WTC11 (cell line): Measurements from ENCODE around the gene NOP16. TPM values are rescaled to one million over a fixed set of nuclear protein-coding genes. Genes with fewer than 3 reads are reported as not detected.

Experiments used
- ATAC-seq: fragments of 200-7000 bp; cut with Tn5 transposase; 2 replicates; pipeline ENCODE4 v1.10.0; 2021; ENCODE audit warnings: mild to moderate bottlenecking, moderate library complexity
- CTCF ChIA-PET: fragments of 300-600 bp; sonication (Branson Sonifier 250); formaldehyde crosslinking; loops from one replicate; lab custom pipeline; 2021; ENCODE audit warnings: antibody characterized with exemption; lab: Charles Lee
- POLR2A ChIA-PET: fragments of 350-600 bp; sonication (Branson Sonifier 250); formaldehyde crosslinking; loops from one replicate; lab custom pipeline; 2021; ENCODE audit warnings: antibody characterized with exemption; lab: Charles Lee
- DNase-seq: peaks from one replicate; pipeline ENCODE4 v3.0.0; 2021; ENCODE audit warnings: low spot score
- H3K27ac Mint-ChIP-seq: 2 replicates; pipeline ENCODE4 v1.8.0; 2021; ENCODE audit warnings: mixed read lengths
- H3K27me3 Mint-ChIP-seq: 2 replicates; pipeline ENCODE4 v1.8.0; 2021; ENCODE audit warnings: low read depth, mild to moderate bottlenecking, moderate library complexity, mixed read lengths
- H3K36me3 Mint-ChIP-seq: 2 replicates; pipeline ENCODE4 v1.8.0; 2021; ENCODE audit warnings: mixed read lengths
- H3K4me1 Mint-ChIP-seq: 2 replicates; pipeline ENCODE4 v1.8.0; 2022; ENCODE audit warnings: mixed read lengths
- H3K4me3 Mint-ChIP-seq: 2 replicates; pipeline ENCODE4 v1.8.0; 2021; ENCODE audit warnings: mild to moderate bottlenecking, moderate library complexity, mixed read lengths
- H3K9me3 Mint-ChIP-seq: 2 replicates; pipeline ENCODE4 v1.8.0; 2021; ENCODE audit warnings: mixed read lengths
- ARID4B ChIP-seq: sonication (generic); formaldehyde crosslinking; IDR thresholded peaks from 2 replicates; pipeline ENCODE4 v1.8.0; 2023; ENCODE audit warnings: missing genetic modification reagents, mild to moderate bottlenecking, borderline replicate concordance
- CBFB ChIP-seq: sonication (generic); formaldehyde crosslinking; IDR thresholded peaks from 2 replicates; pipeline ENCODE4 v1.8.1; 2022; ENCODE audit warnings: mild to moderate bottlenecking, low read depth, missing genetic modification reagents
- EMX1 ChIP-seq: fragments of 250-450 bp; sonication (Bioruptor Pico); IDR thresholded peaks from 2 replicates; pipeline ENCODE4 v1.8.0; 2021; ENCODE audit warnings: mild to moderate bottlenecking
- FOXK1 ChIP-seq: sonication (generic); formaldehyde crosslinking; IDR thresholded peaks from 2 replicates; pipeline ENCODE4 v1.8.0; 2022; ENCODE audit warnings: mild to moderate bottlenecking, moderate library complexity, missing genetic modification reagents
- IRF2 ChIP-seq: sonication (generic); formaldehyde crosslinking; IDR thresholded peaks from 2 replicates; pipeline ENCODE4 v1.8.0; 2022; ENCODE audit warnings: low read depth, missing genetic modification reagents, borderline replicate concordance
- JAZF1 ChIP-seq: fragments of 250-450 bp; sonication (Bioruptor Pico); IDR thresholded peaks from 2 replicates; pipeline ENCODE4 v1.9.0; 2021; ENCODE audit warnings: moderate library complexity, mild to moderate bottlenecking, inconsistent platforms
- KAT7 ChIP-seq: sonication (generic); formaldehyde crosslinking; IDR thresholded peaks from 2 replicates; pipeline ENCODE4 v1.8.1; 2023; ENCODE audit warnings: missing genetic modification reagents, mild to moderate bottlenecking, borderline replicate concordance
- MLX ChIP-seq: sonication (generic); formaldehyde crosslinking; IDR thresholded peaks from 2 replicates; pipeline ENCODE4 v1.8.1; 2023; ENCODE audit warnings: mild to moderate bottlenecking, missing genetic modification reagents, moderate library complexity
- NFE2L1 ChIP-seq: sonication (generic); formaldehyde crosslinking; IDR thresholded peaks from 2 replicates; pipeline ENCODE4 v1.8.1; 2023; ENCODE audit warnings: missing genetic modification reagents
- NR3C1 ChIP-seq: sonication (generic); formaldehyde crosslinking; conservative IDR thresholded peaks from 2 replicates; pipeline ENCODE4 v1.8.1; 2023; ENCODE audit warnings: low read depth, mild to moderate bottlenecking, missing genetic modification reagents
- PREB ChIP-seq: sonication (generic); formaldehyde crosslinking; IDR thresholded peaks from 2 replicates; pipeline ENCODE4 v1.8.1; 2022; ENCODE audit warnings: mild to moderate bottlenecking, missing genetic modification reagents, moderate library complexity, borderline replicate concordance
- PRRX2 ChIP-seq: fragments of 250-450 bp; sonication (Bioruptor Pico); IDR thresholded peaks from 2 replicates; pipeline ENCODE4 v1.8.0; 2021; ENCODE audit warnings: mild to moderate bottlenecking
- TEAD1 ChIP-seq: sonication (generic); formaldehyde crosslinking; IDR thresholded peaks from 2 replicates; pipeline ENCODE4 v1.8.0; 2022; ENCODE audit warnings: mild to moderate bottlenecking, missing genetic modification reagents
- ZBTB21 ChIP-seq: sonication (generic); formaldehyde crosslinking; IDR thresholded peaks from 2 replicates; pipeline ENCODE4 v1.8.1; 2023; ENCODE audit warnings: mild to moderate bottlenecking, missing genetic modification reagents, borderline replicate concordance
- ZNF232 ChIP-seq: sonication (generic); formaldehyde crosslinking; IDR thresholded peaks from 2 replicates; pipeline ENCODE4 v1.8.0; 2022; ENCODE audit warnings: mild to moderate bottlenecking, missing genetic modification reagents
- ZNF423 ChIP-seq: fragments of 250-450 bp; sonication (Bioruptor Pico); IDR thresholded peaks from 2 replicates; pipeline ENCODE4 v2.1.2; 2022; ENCODE audit warnings: mild to moderate bottlenecking, moderate library complexity
- ZNF532 ChIP-seq: fragments of 250-450 bp; sonication (Bioruptor Pico); IDR thresholded peaks from 2 replicates; pipeline ENCODE4 v1.9.0; 2021; ENCODE audit warnings: mild to moderate bottlenecking, borderline replicate concordance
- total RNA-seq: library from RNA; stranded (reverse); gene quantifications from 3 replicates; pipeline ENCODE4 v1.2.3, GENCODE V29; 2021
- TF ChIP-seq, protein P1 (sequence below): sonication (generic); formaldehyde crosslinking; IDR thresholded peaks from 2 replicates; pipeline ENCODE4 v1.8.1; 2022; ENCODE audit warnings: missing genetic modification reagents, borderline replicate concordance
- TF ChIP-seq, protein P2 (sequence below): fragments of 250-450 bp; sonication (Bioruptor Pico); IDR thresholded peaks from 2 replicates; pipeline ENCODE4 v1.8.0; 2021; ENCODE audit warnings: mild to moderate bottlenecking

Gene NOP16
- total RNA-seq, 1 experiment from 2014 or later = 57.7 TPM

- TF ChIP-seq, protein P1, sequence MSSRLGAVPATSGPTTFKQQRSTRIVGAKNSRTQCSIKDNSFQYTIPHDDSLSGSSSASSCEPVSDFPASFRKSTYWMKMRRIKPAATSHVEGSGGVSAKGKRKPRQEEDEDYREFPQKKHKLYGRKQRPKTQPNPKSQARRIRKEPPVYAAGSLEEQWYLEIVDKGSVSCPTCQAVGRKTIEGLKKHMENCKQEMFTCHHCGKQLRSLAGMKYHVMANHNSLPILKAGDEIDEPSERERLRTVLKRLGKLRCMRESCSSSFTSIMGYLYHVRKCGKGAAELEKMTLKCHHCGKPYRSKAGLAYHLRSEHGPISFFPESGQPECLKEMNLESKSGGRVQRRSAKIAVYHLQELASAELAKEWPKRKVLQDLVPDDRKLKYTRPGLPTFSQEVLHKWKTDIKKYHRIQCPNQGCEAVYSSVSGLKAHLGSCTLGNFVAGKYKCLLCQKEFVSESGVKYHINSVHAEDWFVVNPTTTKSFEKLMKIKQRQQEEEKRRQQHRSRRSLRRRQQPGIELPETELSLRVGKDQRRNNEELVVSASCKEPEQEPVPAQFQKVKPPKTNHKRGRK (CRISPR knock-in tag) = no peak
- no peak for TF ChIP-seq NR3C1 (CRISPR knock-in tag)
- no peak for TF ChIP-seq NFE2L1 (CRISPR knock-in tag)
- no peak for TF ChIP-seq FOXK1
- no peak for TF ChIP-seq ZNF532 (CRISPR knock-in tag)
- TF ChIP-seq, protein P2, sequence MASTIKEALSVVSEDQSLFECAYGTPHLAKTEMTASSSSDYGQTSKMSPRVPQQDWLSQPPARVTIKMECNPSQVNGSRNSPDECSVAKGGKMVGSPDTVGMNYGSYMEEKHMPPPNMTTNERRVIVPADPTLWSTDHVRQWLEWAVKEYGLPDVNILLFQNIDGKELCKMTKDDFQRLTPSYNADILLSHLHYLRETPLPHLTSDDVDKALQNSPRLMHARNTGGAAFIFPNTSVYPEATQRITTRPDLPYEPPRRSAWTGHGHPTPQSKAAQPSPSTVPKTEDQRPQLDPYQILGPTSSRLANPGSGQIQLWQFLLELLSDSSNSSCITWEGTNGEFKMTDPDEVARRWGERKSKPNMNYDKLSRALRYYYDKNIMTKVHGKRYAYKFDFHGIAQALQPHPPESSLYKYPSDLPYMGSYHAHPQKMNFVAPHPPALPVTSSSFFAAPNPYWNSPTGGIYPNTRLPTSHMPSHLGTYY (CRISPR knock-in tag) = no peak
- no peak for TF ChIP-seq ZNF232 (CRISPR knock-in tag)
- TF ChIP-seq, all 79 proteins: peak for 0
These were observed 32.8 kb downstream of the NOP16 start (continued) for GRCh38 chr5:176355400-176356178.

DNA sequence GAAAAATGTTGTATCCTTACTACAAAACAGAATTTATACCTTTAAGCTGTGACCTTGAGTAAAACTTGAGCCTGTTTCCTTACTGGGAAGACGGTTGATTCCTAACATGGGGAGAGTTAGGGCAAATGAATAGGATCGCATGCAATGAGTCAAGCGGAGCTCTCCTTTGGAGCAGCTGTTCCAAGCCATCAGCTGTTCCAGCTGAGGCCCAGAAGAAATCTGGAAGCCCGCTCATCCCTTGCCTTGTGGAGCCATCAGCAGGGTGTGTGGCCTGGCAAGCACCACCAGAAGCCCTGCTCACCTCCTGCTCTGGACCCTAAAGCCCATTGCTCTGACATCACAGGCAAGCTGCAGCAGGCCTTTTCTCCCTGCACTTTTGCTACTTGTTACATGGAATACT lies 34.9 kb downstream of the NOP16 start:
- H3K36me3 Mint-ChIP-seq = peaks cover 79% of the 10 kb centered on the region
- DNase-seq (no peak), ATAC-seq (no peak)
- H3K27me3 Mint-ChIP-seq = no peaks in the 10 kb centered on the region
- H3K9me3 Mint-ChIP-seq = no peaks in the 10 kb centered on the region
- no peak overlapping the region for H3K27ac Mint-ChIP-seq
- no peaks in the 10 kb centered on the region for H3K4me1 Mint-ChIP-seq
- no peak for TF ChIP-seq ZNF232 (CRISPR knock-in tag)
- no peak for TF ChIP-seq CBFB
- TF ChIP-seq ZNF423 (CRISPR knock-in tag) = no peak
- TF ChIP-seq JAZF1 (CRISPR knock-in tag) = no peak
- TF ChIP-seq ARID4B = no peak
- TF ChIP-seq PRRX2 (CRISPR knock-in tag) = no peak
- no peak for TF ChIP-seq IRF2 (CRISPR knock-in tag)
- no peak for TF ChIP-seq TEAD1 (CRISPR knock-in tag)
- TF ChIP-seq MLX (CRISPR knock-in tag) = no peak
- TF ChIP-seq PREB = no peak
- TF ChIP-seq KAT7 (CRISPR knock-in tag) = no peak
- TF ChIP-seq ZBTB21 (CRISPR knock-in tag) = no peak
- TF ChIP-seq EMX1 (CRISPR knock-in tag) = no peak
- TF ChIP-seq FOXK1 = no peak
- POLR2A ChIA-PET = no interaction called here
- no peak overlapping the region for H3K4me3 Mint-ChIP-seq
- CTCF ChIA-PET = no interaction called here
